H4 (cell line): ENCODE results near the gene CEP89. TPM values are rescaled to one million over a fixed set of nuclear protein-coding genes. Genes with fewer than 3 reads are reported as not detected.
"Not testable (repeated sequence)": the region's sequence is repeated elsewhere in the genome, so short reads cannot be mapped to it uniquely, and the experiment has no call there.

Experiments used
- DNase-seq: peaks from one replicate; pipeline ENCODE4 v3.0.0-alpha.2; 2015; ENCODE audit warnings: low spot score
- total RNA-seq: library from RNA; depleted of rRNA; stranded (reverse); fragments of >200 nt; shearing (Covaris generic); gene quantifications from 2 replicates; pipeline ENCODE4 v1.2.3, GENCODE V29; 2014

Gene CEP89
- total RNA-seq, 1 experiment from 2014 or later, result 10.9 TPM

- no peak for DNase-seq
These were observed 101.7 kb downstream of the CEP89 start for GRCh38 chr19:32869966-32870573.

- DNase-seq, result no peak
These were observed 102.3 kb downstream of the CEP89 start, which contains the start of gene SLC7A9 for GRCh38 chr19:32869369-32869965. Gene SLC7A9 (minus strand): TSS chr19:32869767. CDS start chr19:32868534, 1,233 bp downstream.

GRCh38 chr19:32868206-32868950 lies 103.4 kb downstream of the CEP89 start:
- DNase-seq, result no peak

- DNase-seq, result not testable (repeated sequence)
These were observed 104.3 kb downstream of the CEP89 start for GRCh38 chr19:32867436-32867835.

- no peak for DNase-seq
These were observed 105.0 kb downstream of the CEP89 start for GRCh38 chr19:32866564-32867265.

- no peak for DNase-seq
These were observed 105.7 kb downstream of the CEP89 start for GRCh38 chr19:32866061-32866460.

GRCh38 chr19:32865326-32865725 lies 106.4 kb downstream of the CEP89 start:
- DNase-seq, result no peak

GRCh38 chr19:32864318-32865007 lies 107.3 kb downstream of the CEP89 start:
- DNase-seq, result no peak

- DNase-seq, result no peak
These were observed 107.9 kb downstream of the CEP89 start for GRCh38 chr19:32863841-32864240.

GRCh38 chr19:32863301-32863700 lies 108.5 kb downstream of the CEP89 start:
- DNase-seq, result no peak

GRCh38 chr19:32862741-32863140 lies 109.0 kb downstream of the CEP89 start:
- no peak for DNase-seq

GRCh38 chr19:32862173-32862572 lies 109.6 kb downstream of the CEP89 start:
- no peak for DNase-seq

- DNase-seq, result no peak
These were observed 110.2 kb downstream of the CEP89 start for GRCh38 chr19:32861596-32861995.

GRCh38 chr19:32859591-32859990 lies 112.2 kb downstream of the CEP89 start:
- no peak for DNase-seq

- no peak for DNase-seq
These were observed 113.2 kb downstream of the CEP89 start for GRCh38 chr19:32858559-32858958.

- DNase-seq, result no peak
These were observed 113.6 kb downstream of the CEP89 start for GRCh38 chr19:32858155-32858554.

- no peak for DNase-seq
These were observed 114.2 kb downstream of the CEP89 start for GRCh38 chr19:32857584-32857983.

- DNase-seq, result not testable (repeated sequence)
These were observed 114.9 kb downstream of the CEP89 start for GRCh38 chr19:32856818-32857217.

GRCh38 chr19:32852216-32852615 lies 119.5 kb downstream of the CEP89 start:
- DNase-seq, result no peak

GRCh38 chr19:32848035-32848434 lies 123.7 kb downstream of the CEP89 start:
- not testable (repeated sequence) for DNase-seq

- DNase-seq, result no peak
These were observed 128.0 kb downstream of the CEP89 start for GRCh38 chr19:32843716-32844245.
